Measurements from ENCODE around the gene MCHR1. TPM values are rescaled to one million over a fixed set of nuclear protein-coding genes. Genes with fewer than 3 reads are reported as not detected.

MCHR1 gene
- total and polyA plus RNA-seq, 2 of the 13 experiments (the other 11 are each of a cell fraction or from before 2014, with no cell fraction given), result 0.40 to 0.83 TPM

- 0 out of 2 replicates have a peak, but pooled peaks have one; percentile 10 for TF ChIP-seq FOSL2 (CRISPR knock-in tag; IDR thresholded peaks at IDR 0.05)
- no peak for TF ChIP-seq ARNT (IDR thresholded peaks at IDR 0.05)
- TF ChIP-seq MTA3 (CRISPR knock-in tag; IDR thresholded peaks at IDR 0.05), result no peak
- 0 out of 2 replicates have a peak, but pooled peaks have one; percentile 44 for TF ChIP-seq ZNF605 (CRISPR knock-in tag; IDR thresholded peaks at IDR 0.05)
- no peak for TF ChIP-seq PRDM15 (CRISPR knock-in tag; IDR thresholded peaks at IDR 0.05)
- no peak for TF ChIP-seq ZSCAN21 (CRISPR knock-in tag; IDR thresholded peaks at IDR 0.05; ENCODE audit: borderline replicate concordance)
- TF ChIP-seq ZNF160 (CRISPR knock-in tag; IDR thresholded peaks at IDR 0.05), result no peak
- peak; percentile 70 for TF ChIP-seq FOXA3 (CRISPR knock-in tag; IDR thresholded peaks at IDR 0.05)
- no peak for TF ChIP-seq ZNF34 (CRISPR knock-in tag; IDR thresholded peaks at IDR 0.05; ENCODE audit: borderline replicate concordance)
- no peak for TF ChIP-seq ZNF564 (CRISPR knock-in tag; IDR thresholded peaks at IDR 0.05)
- TF ChIP-seq, protein P1, sequence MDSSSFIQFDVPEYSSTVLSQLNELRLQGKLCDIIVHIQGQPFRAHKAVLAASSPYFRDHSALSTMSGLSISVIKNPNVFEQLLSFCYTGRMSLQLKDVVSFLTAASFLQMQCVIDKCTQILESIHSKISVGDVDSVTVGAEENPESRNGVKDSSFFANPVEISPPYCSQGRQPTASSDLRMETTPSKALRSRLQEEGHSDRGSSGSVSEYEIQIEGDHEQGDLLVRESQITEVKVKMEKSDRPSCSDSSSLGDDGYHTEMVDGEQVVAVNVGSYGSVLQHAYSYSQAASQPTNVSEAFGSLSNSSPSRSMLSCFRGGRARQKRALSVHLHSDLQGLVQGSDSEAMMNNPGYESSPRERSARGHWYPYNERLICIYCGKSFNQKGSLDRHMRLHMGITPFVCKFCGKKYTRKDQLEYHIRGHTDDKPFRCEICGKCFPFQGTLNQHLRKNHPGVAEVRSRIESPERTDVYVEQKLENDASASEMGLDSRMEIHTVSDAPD (CRISPR knock-in tag; IDR thresholded peaks at IDR 0.05), result no peak
Measured at GRCh38 chr22:40678493-40679248, 613 bp upstream of the MCHR1 start (continued).

All from HepG2 (cell line).